ENCODE results near the gene SPATA31A5. TPM values are rescaled to one million over a fixed set of nuclear protein-coding genes. Genes with fewer than 3 reads are reported as not detected.
"Not testable (repeated sequence)": the region's sequence is repeated elsewhere in the genome, so short reads cannot be mapped to it uniquely, and the experiment has no call there.

Gene SPATA31A5
- total RNA-seq, result not detected

DNA sequence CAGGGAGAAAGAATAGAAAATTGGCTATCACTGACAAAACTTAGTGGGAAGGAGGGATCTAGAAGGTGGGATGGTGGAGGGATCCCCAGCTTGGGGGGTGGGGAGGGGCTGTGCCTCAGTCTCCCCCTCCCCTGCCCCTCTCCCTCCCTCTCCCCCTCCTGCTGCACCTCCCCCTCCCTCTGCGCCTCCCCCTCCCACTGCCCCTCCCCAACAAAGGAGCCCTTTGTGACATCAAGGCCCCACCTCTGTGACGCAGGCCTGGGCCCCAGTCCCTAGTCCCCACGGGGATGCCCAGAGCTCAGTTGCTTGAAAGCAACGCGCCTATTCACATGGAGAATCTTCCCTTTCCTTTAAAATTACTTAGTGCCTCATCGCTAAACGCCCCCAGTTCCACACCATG is at the start of gene SPATA31A5:
Gene SPATA31A5 (plus strand): TSS at position 301 of the 400 bp plus-strand sequence. CDS start 29 bp downstream, at position 330.
- not testable (repeated sequence) for H3K27me3 ChIP-seq, H3K27ac ChIP-seq, H3K4me1 ChIP-seq, H3K36me3 ChIP-seq, DNase-seq, H3K9me3 ChIP-seq, H3K4me3 ChIP-seq

GRCh38 chr9:60962990-60963350 is 48.8 kb downstream of the SPATA31A5 start:
- H3K27me3 ChIP-seq, H3K4me1 ChIP-seq, DNase-seq, H3K4me3 ChIP-seq, H3K36me3 ChIP-seq, H3K27ac ChIP-seq, H3K9me3 ChIP-seq: not testable (repeated sequence)

DNA sequence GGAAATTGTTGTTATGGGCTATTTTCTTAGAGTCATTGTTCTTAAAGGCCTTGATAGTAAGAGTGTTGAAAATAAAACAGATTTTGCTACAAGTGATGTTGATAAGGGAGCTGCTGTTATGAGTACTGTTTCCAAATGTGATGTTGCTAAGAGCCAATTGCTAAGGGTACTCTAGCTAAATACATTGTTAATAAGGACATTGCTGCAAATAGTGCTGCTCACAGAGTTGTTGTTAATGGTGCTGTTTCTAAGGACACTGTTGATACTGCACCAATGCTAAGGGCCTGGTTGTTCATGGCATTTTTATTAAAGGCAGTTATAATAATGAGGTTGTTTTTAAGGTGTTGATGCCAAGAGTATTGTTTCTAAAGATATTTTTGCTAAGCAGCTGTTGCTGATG is 52.2 kb downstream of the SPATA31A5 start:
- not testable (repeated sequence) for H3K9me3 ChIP-seq, H3K27me3 ChIP-seq, H3K4me1 ChIP-seq, H3K4me3 ChIP-seq, DNase-seq, H3K36me3 ChIP-seq, H3K27ac ChIP-seq

Small RNAs within 50 kb of the gene (small RNA-seq; reads per million reads assigned to genes)
- 0 reads per million in 2 donors for gene AL590491.3

Data from Peyer's patch (tissue), 4 donors.